Measurements from ENCODE around the gene DGKA. TPM values are rescaled to one million over a fixed set of nuclear protein-coding genes. Genes with fewer than 3 reads are reported as not detected.
A peak's percentile ranks its signal among the peaks of the same experiment; 100 is the strongest.
"Not testable (repeated sequence)": the region's sequence is repeated elsewhere in the genome, so short reads cannot be mapped to it uniquely, and the experiment has no call there.

The DGKA gene
- total and polyA plus RNA-seq, 2 of the 13 experiments (the other 11 are each of a cell fraction or from before 2014, with no cell fraction given) = 2.4 to 5.4 TPM

GRCh38 chr12:55999999-56000540 lies 69.1 kb downstream of the DGKA start:
- ATAC-seq; H3K4me2 ChIP-seq (ENCODE audit: low read depth, low read length); DNase-seq (ENCODE audit: low spot score); CTCF ChIA-PET (ENCODE audit: low intra/inter-chr PET ratio, low total read pairs); H3K9me3 ChIP-seq (ENCODE audit: low read length); H3K4me3 ChIP-seq (replicated peaks in 1 of 3; ENCODE audit: insufficient read depth in 1 of 3, low read depth in 2 of 3, low read length in 3 of 3); H4K20me1 ChIP-seq (ENCODE audit: insufficient read depth, low read length); H3K9ac ChIP-seq (ENCODE audit: insufficient read depth, low read depth, low read length); BruUV-seq (replicated peaks); H3K27ac ChIP-seq (ENCODE audit: extremely low read length, insufficient read depth, low read length); FAIRE-seq; intact Hi-C loops (cut with micrococcal nuclease; ENCODE audit: unreplicated experiment); H2AFZ ChIP-seq (ENCODE audit: low read length); H3K27me3 ChIP-seq (ENCODE audit: control insufficient read depth in 1 of 2, insufficient read depth in 2 of 2, low read length in 2 of 2): not testable (repeated sequence)
- peaks cover 20% of the 10 kb centered on the region for H3K79me2 ChIP-seq (ENCODE audit: insufficient read depth, low read length)
- TF ChIP-seq ZBTB38 (CRISPR knock-in tag; IDR thresholded peaks at IDR 0.05) (peak; percentile 56; the same call in 1 of the 2 replicates), RBFOX2 (IDR thresholded peaks at IDR 0.05; ENCODE audit: low read depth, low read length) (peak; percentile 38), ZBTB33 (CRISPR knock-in tag; IDR thresholded peaks at IDR 0.05) (0 out of 2 replicates have a peak, but pooled peaks have one; percentile 6), GABPB1 (CRISPR knock-in tag; IDR thresholded peaks at IDR 0.05) (peak; percentile 16; the same call in 1 of the 2 replicates)
- H3K36me3 ChIP-seq (replicated peaks in 1 of 2; ENCODE audit: control insufficient read depth in 1 of 2, insufficient read depth in 2 of 2, low read length in 2 of 2) = peaks cover 11 to 21% of the 10 kb centered on the region in 2 experiments; a peak in 4 of 5 replicates
- POLR2A ChIA-PET = interaction anchor here (0.9 to 2.3 kb wide), 2 partner anchors 11 to 26 kb away, joined by 3 to 15 read pairs; partner anchors contain the start of gene RAB5B
- WGBS (ENCODE audit: low lambda C conversion rate) = 93% methylated on average over 3 of the region's 33 CpGs
- in situ Hi-C loops (cut with HindIII; ENCODE audit: extremely low pct_ligation_motif_present, low pct_unique_long_range_greater_than_20kb) = loop anchor here (5.0 kb wide), 1 partner anchor 32 kb away; no protein-coding TSS in a partner anchor
- peaks cover 62% of the 10 kb centered on the region for H3K4me1 ChIP-seq (ENCODE audit: insufficient read depth, low read length)
